ENCODE results near the gene KCTD2.
A peak's percentile ranks its signal among the peaks of the same experiment; 100 is the strongest.
"Not testable (repeated sequence)": the region's sequence is repeated elsewhere in the genome, so short reads cannot be mapped to it uniquely, and the experiment has no call there.

KCTD2 gene

DNA sequence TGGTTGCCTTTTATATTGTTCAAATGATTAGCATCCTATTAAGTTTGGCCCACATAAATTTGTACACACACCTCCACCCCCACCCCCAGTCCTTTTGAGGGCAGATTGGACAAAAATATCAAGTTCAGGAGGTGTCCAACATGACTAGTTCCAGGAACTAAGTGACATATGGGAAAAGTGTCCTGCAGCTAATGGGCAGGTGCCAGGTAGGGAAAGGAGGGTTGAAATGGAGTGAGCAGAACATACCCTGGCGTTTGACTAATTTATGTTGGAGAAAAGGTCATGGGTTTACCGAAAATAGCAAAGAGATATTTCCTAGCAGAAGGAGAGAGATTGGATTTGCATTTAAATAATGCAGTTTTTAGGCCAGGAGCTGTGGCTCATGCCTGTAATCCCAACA is 4.9 kb downstream of the KCTD2 start:
- no peak for DNase-seq (ENCODE audit: low spot score)

DNA sequence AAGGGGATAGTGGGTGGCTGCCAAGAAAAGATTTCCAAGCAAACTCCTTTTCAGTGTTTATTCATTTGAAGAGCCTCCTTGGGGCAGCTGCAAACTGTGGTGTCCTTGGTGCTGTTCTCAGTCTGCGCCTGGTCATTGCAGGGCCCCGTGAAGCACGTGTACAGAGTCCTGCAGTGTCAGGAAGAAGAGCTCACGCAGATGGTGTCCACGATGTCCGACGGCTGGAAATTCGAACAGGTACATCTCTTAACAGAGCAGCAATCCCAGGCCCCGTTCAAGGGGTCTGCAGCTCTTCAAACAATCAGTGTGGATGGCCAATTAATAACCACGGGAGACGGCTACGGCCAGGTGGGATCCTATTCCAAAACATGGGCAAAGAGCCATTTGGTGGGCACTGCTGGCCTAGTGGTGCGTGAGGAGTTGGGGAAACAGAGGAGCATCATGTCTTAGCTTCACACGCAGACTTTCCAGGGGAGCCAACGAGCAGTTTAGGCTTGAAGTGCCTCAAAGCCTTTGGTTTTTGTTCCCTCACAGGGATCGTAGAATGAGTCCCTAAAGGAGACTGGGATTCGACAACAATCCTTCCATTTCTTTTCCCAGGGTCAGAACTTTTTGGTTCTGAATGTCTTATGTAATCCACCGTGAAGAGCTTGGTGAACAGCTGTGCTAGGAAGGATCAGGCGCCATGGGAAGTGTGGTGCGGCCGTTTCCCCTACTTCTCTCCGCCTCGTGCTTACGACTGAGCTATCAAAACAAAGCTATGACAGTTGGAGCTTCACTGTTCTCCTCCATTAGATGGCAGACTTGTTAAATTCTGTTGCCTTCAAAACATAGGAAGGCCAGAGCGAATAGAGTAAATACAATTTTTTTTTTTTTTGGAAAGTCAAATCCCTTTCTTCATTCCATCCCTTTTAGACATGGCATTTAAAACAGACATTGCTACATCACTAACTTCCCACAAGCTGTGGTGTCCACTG is 12.6 kb downstream of the KCTD2 start:
- peak; percentile 83 for DNase-seq (ENCODE audit: low spot score)

DNA sequence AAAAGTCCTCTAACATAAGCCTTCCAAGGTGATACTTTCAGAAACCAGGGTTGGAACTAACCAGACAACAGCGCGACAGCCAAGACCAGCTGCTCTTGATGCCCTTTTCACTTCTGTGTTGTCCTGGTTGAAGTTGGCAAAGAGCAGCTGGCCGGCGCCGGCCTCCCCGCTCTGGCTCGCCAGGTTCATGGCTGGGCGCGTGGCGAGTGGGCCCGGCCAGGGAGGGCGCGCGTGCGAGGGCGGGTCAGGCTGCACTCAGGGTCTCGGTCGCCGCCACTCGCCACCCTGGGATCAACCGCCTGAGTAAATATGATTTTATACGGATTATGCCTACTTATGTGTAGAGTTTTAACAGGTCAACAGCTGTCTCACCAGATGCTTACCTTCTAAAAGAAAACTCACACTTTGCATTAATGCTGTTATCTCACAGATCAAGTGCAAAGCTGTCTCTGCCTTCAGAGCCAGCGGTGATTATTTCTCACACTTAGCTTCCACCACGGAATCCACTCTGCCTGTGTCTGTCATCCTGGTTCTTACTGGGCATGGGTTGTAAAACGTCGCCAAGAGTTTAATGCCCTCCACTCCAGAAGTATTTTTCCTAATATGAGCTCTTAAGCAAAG is 13.5 kb downstream of the KCTD2 start:
- DNase-seq (ENCODE audit: low spot score) = peak; percentile 5

DNA sequence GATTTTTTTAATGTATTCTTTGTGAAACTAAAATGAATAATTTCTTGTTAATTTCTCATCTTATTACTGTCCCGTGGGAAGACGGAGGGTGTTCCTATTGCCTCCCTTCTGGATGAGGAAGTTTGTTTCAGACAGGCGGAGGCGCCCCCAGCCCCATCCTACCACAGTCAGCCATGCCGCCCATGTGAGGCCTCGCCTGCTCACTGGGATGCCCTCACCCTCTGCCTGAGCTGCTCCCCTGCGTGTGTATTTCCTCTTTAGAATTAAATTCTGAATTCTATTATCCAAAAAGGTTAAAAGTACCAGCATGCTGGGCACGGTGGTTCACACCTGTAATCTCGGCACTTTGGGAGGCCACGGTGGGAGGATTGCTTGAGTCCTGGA is 14.0 kb downstream of the KCTD2 start:
- DNase-seq (ENCODE audit: low spot score) = no peak

DNA sequence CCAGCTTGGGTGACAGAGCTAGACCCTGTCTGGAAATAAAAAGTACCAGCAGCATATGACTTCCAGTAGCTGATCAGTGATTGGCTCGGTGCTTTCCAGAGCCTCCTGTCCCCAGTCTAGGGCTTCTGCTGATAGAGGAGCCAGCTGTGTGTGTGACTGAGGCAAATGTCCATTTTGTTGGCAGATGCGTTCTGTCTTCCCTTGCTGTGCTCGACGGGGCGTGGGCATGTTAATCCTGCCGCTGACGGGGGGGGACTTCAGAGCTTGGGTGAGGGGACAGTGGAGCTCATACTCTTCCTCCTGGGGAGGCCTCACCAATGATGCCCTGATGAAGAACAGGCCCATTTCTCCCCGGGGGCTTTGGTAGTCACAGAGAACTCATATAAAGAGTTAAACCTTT is 14.6 kb downstream of the KCTD2 start:
- DNase-seq (ENCODE audit: low spot score) = peak; percentile 9

DNA sequence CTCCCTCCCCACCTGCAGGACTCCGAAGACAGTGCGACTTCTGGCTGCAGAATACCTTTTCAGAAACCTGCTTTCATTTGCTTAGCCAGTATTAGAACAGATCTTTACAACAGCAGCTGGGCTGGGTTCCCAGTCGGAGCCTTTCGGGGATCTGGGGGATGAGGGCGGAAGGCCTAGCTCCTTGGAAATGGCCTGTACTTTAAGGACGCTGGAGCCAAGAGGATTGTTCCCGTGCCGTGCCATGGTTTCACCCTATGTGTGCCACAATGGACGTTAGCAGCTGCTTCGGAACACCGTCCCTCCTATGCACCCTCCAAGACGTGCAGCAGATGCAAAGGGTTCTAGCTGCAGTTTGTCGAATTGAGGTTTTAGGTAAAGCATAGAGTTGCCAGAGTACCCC is 16.2 kb downstream of the KCTD2 start:
- no peak for DNase-seq (ENCODE audit: low spot score)

DNA sequence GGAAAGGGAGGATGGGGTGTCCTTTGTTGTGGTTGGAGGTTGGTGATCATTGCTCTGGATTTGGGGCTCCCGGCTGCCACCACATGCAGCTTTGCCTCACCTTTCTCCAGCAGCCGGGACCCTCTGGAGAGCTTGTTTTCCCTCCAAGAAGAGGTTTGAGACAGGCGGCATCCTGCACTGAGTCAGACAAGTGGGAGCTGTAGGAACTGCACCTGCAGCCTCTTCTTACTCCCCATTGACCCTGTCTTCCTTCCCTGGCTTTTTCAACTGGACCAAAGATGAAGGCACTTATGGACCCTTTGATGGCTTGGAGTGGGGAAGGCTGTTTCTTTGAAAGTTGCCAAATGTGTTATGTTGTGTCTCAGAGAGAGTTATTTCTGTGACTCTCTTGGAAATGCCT is 16.6 kb downstream of the KCTD2 start:
- DNase-seq (ENCODE audit: low spot score) = no peak

DNA sequence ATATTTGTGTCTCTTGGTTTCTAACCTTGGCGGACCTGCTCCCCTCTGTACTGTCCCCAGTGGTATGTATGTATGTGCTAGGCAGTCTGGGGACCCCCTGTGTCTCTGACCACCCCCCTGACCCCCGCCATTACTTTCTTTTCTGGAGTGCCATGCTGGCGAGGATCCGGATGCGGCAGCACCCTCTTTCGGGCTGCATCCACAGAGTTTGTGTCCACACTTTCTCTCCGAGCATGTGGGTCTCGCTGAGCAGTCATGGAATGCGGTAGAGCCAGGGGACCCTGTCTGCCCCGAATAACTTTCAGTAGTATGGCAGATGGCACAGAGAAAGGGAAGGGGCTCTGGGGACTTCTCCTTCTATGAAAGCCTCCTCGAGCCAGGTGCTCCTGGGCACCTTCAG is 17.0 kb downstream of the KCTD2 start:
- DNase-seq (ENCODE audit: low spot score) = no peak

DNA sequence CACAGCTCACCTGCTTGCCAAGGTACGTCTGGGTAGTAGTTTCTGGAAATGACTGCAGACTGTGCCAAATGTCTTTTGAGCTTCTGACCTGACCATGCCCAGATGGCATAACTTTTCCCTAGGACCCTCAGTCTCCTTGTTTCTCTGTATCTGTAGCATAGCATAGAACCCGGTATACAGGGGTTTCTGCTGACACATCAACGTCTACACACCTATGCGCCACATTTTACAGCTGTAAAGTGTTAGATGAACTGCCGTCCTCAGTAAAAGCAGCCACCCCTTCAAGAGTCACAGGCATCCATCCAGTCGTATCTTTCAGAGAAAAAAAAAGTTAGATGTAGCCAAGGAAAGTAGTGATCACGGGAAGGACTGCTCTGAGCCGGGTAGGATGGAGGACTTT is 17.4 kb downstream of the KCTD2 start:
- DNase-seq (ENCODE audit: low spot score) = no peak

DNA sequence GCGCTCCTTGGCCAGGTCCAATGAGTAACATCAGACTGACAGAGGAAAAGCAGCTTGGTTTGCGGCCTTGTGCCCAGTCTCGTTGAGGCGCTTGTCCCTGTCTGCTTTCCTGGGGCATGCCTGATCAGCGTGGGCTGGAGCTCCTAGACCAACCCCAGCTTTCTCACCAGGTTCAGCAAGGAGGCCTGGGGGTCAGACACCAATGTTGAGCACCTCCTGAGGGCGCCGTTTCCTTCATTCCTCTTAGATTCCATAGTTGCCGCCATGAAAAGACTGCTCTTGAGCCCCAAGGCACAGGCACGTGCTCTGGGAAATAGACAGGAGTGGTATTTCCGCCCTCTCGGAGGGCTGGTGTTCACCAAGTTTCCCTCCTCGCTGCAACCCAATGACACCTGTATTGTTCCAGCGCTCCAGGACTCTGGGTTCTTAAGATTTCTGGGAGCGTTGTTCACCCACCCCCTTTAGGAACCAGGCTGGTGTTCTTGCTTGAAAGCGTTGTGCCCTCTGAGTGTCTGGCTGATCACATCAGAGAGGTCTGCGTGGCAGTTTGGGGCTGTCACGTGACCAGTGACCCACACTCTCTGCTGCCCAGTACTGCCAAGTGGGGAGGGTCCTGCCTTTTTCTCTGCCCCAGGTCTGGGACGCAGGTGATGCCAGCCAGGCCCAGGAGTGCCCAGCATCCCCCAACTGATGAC is 18.0 kb downstream of the KCTD2 start:
- DNase-seq (ENCODE audit: low spot score) = no peak

DNA sequence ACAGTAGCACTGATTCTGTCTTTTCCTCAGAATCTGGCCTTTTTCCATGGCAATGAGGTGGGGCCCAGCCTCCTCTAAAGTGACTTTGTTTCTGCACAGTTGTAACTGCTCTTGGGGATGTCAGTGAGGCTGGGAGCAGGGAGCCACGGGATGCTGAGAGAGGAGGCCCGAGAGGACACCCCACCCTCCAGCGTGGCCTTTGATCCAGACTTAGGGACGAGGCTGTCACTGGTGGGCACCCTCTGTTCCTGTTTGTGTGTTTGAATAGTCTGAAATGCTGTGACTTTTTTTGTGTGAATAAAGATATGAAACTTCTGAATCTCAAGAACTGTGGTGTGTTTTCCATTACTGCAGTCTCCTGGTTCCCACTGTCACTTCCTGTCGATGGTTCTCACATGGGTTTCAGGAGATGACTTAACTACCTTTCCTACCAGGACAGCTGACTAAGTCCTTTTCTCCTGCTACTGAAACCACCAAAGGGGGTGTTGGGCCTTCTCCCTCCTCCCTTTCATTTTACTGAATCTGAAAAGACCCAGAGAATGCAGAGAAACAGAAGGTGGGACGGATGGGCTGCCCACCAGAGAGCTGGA is 18.6 kb downstream of the KCTD2 start:
- DNase-seq (ENCODE audit: low spot score) = no peak

DNA sequence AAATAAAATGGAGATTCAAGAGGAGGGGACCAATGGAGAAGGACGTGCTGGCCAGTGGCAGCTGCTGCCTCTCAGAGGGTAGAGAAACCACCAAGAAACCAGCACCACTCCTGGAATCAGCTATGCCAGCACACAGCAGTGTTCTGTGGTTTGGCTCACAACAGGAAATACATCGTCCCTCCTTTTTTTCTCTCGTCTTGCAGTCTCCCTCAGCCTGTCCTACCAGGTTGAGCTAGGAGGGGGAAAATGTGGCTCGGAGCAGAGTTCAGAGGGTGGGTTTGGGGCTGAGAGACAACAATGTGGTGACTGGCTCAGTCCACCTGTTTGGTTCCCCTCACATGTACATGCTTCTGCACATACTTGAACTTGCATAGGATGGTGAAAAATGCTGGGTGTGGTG is 20.8 kb downstream of the KCTD2 start:
- DNase-seq (ENCODE audit: low spot score) = no peak

DNA sequence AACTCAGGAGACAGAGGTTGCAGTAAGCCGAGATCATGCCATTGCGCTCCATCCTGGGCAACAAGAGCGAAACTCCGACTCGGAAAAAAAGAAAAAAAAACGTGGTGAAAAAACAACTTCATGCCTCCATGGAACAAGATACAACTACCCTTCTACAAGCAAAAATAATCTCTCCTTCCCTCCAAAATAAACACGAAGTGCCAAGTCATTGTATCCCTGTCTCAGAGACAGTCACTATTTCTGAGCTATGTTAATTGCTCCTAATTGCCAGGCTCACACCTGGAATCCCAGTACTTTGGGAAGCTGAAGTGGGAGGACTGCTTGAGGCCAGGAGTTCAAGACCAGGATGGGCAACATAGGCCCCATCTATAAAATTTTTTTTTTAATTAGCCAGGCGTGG is 21.7 kb downstream of the KCTD2 start:
- no peak for DNase-seq (ENCODE audit: low spot score)

DNA sequence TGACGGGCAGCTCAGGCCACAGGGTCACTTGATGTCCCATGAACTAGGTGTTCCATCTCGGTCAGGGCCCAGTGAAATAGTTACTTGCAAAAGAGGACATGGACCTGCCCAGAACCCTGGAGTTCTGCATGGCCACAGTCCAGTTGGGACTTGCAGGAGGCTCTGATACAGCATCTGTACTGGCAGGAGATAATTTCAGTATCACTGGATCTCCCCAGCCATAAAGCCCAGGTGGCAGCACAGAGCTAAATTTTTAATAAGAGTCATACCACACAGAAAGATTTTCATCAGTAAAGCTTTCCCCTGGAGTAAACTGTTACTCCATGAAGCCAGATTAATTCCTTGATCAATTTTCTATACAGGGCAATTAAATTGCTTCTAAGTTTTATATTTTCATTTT is 22.8 kb downstream of the KCTD2 start:
- DNase-seq (ENCODE audit: low spot score) = peak; percentile 61

DNA sequence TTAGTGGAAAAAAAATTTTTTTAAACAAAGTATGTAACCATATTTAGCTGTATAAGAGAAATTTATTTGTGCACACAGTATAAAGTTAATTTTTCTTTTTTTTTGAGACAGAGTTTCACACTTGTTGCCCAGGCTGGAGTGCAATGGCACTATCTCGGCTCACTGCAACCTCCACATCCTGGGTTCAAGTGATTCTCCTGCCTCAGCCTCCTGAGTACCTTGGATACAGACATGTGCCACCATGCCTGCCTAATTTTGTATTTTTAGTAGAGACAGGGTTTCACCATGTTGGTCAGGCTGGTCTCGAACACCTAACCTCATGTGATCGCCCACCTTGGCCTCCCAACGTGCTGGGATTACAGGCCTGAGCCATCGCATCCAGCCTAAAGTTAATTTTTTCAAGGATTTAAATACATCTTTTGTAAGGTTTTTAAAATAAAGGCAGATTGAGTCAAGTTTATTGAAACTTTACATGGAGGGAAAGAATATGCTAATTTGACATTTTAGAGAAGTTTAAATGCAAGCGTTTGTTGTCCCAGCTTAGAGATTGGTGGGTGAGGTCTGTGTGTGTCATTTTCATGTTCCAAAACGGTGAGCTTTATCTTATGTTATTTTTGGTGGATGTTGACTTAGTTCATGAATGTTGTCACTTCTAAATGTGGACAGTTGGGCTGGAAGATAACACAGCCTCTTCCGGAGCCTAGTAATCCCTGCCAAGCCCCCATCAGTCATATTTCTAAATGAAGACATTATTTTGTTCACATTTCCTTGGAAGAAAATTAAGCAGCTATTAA is 24.6 kb downstream of the KCTD2 start:
- DNase-seq (ENCODE audit: low spot score) = not testable (repeated sequence)

DNA sequence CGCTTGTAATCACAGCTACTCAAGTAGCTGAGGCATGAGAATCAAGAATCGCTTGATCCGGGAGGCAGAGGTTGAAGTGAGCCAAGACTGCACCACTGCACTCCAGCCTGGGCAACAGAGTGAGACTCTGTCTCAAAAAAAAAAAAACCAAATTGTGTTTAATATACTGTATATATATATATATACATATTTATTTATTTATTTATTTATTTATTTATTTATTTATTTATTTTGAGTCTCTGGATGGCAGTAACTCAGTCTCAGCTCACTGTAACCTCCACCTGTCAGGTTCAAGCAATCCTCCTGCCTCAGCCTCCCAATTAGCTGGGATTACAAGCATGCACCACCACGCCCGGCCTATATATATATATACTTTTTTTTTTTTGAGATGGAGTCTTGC is 25.9 kb downstream of the KCTD2 start:
- DNase-seq (ENCODE audit: low spot score) = not testable (repeated sequence)

DNA sequence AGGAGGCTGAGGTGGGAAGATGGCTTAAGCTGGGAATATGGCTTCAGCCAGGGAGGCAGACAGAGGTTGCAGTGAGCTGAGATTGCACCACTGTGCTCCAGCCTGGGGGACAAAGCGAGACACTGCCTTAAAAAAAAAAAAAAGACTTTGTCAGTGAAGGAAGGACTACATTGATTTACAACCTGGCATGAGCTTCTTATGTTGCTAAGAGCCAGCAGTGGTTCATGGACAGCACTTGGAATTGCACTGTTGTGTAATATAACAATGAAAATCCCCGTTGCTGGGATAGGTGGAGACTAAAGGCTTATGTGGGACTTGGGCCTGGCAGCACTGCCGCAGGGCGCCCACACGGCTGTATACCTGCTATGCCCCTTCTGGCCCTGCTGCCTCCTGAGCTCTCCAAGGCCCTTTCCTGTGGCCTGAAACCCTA is 26.6 kb downstream of the KCTD2 start:
- DNase-seq (ENCODE audit: low spot score) = no peak

DNA sequence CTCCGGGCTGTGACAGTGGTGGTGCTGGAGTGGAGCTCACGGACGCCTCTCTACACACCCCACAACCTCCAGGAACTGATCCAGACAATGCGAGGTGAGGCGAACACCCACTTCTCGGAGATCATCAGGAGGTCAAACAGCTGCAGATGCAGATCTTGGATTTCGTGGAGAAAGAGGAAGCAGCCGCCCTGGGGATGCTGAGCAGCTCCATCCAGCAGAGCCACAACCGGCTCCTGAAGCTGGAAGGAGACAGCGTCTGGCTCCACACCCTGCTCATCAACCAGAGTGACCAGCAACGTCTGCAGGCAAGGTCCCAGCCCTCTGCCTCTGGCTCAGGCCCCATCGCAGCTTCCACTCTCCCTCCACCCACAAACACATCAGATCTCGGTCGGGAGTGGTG is 27.5 kb downstream of the KCTD2 start:
- DNase-seq (ENCODE audit: low spot score) = no peak

DNA sequence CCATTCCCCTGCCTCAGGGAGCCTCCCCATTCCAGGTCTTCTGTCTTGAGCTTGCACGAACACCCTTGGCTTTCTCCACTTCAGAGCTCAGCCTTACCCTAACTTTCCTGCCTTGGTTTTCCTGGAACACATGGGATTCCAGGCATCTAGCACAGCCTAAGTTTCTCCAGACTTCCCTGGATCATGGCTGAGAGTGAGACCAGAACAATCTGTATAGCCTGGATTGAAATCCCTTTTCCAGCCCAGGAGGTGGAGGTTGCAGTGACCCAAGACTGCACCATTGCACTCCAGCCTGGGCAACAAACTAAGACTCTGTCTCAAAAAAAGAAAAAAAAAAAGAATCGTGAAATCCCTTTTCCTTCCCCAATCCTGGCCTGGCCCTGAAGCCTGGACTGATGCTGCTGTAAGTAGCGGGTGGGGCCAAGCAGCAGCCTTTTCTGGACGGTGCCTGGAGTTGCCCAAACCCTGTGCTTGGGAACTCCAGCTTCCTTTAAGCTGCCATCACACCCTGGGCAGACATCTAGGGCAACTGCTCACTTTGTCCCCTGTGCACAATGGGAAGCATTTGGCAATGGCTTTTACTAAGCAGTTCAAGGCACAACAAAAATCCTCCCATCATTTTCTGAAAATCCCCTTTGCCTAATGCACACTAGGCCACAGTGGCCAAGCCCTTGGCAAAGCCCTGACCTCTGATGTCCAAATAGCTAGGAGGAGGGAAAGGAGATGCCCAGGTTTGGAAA is 28.7 kb downstream of the KCTD2 start:
- no peak for DNase-seq (ENCODE audit: low spot score)

DNA sequence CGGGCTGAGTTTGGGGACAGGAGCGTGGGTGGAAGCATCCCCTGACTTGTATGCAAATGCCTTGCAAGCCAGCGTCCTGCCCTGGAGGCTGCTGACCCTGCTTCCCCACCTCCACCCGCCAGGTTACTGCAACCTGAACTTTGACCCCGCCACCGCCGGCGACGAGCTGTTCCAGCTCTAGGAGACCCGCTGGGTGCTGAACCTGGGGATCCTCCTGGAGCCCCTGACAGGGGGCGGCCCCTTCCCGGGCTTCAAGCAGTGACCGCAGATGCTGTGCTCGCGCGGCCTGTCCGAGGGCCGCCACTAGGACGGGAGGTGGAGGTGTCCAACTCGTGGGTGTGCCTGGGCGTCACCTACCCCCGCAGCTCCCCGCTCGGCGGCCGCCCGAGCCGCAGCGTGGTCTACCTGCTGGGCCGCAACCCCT is 30.1 kb downstream of the KCTD2 start:
- no peak for DNase-seq (ENCODE audit: low spot score)
